Left lung (tissue), 10 donors: ENCODE measurements around the gene ZIC2. TPM values are rescaled to one million over a fixed set of nuclear protein-coding genes. Genes with fewer than 3 reads are reported as not detected.

ENCODE experiments used
- ATAC-seq: fragments of 200-7000 bp; cut with Tn5 transposase; one replicate; pipeline ENCODE4 v1.9.1; 2020; ENCODE audit warnings: moderate library complexity
- DNase-seq, 4 donors: peaks; one replicate each; pipeline ENCODE4 v3.0.0-alpha.2; 2013 to 2020
- H3K27ac ChIP-seq, 2 donors: fragments of 200-600 bp; sonication (generic) in 1 of 2; one replicate each; pipeline versions ENCODE4 v1.5.0 to v1.8.0; 2020 to 2021
- H3K27me3 ChIP-seq, 2 donors: fragments of 200-600 bp; sonication (generic) in 1 of 2; one replicate each; pipeline versions ENCODE4 v1.5.0 to v1.8.0; 2020 to 2021
- H3K36me3 ChIP-seq, 2 donors: fragments of 200-600 bp; sonication (generic) in 1 of 2; one replicate each; pipeline versions ENCODE4 v1.5.0 to v1.8.0; 2020 to 2021
- H3K4me1 ChIP-seq, 2 donors: fragments of 200-600 bp; one replicate each; pipeline ENCODE4 v1.8.0; 2021
- H3K4me3 ChIP-seq, 2 donors: fragments of 200-600 bp; sonication (generic) in 1 of 2; one replicate each; pipeline versions ENCODE4 v1.5.0 to v1.8.0; 2020 to 2021; ENCODE audit warnings: mild to moderate bottlenecking in 1 of 2
- H3K9me3 ChIP-seq, 2 donors: fragments of 200-600 bp; sonication (generic) in 1 of 2; one replicate each; pipeline versions ENCODE4 v1.5.0 to v1.8.0; 2020 to 2021
- CTCF ChIP-seq, 2 donors: fragments of 200-600 bp; sonication (generic) in 1 of 2; IDR thresholded peaks; one replicate each; pipeline versions ENCODE4 v1.5.0 to v1.8.0; 2021; ENCODE audit warnings: antibody characterized with exemption in 2 of 2
- intact Hi-C, 2 donors: fragments of 100-400 bp; cut with DNase I; formaldehyde crosslinking; loops; one replicate each; pipeline versions ENCODE4 v1.11.2 to v1.14.2; 2022
- polyA plus RNA-seq, 6 donors: library from polyadenylated mRNA; unstranded; fragments of 120-200 nt; gene quantifications; one replicate each; pipeline ENCODE4 v1.2.1, GENCODE V29; 2013; ENCODE audit not compliant: insufficient read length in 6 of 6
- total RNA-seq, 2 donors: library from RNA; stranded (reverse); fragmentation: NEBNext Ultra II Directional; extraction: Animal tissue kit (Norgen Biotek cat#: 25700); gene quantifications; one replicate each; pipeline ENCODE4 v1.2.1, GENCODE V29; 2021
- donor health status: DM: no; HTN: yes; CAD: no.
- donor health status: DM: no; HTN: no; CAD: no.

The ZIC2 gene
- total and polyA plus RNA-seq, 8 donors, result 0.06 to 0.21 (median 0.15) TPM; not detected in 4

GRCh38 chr13:99959540-99960230, 21.9 kb upstream of the ZIC2 start:
- ATAC-seq, result no peak

GRCh38 chr13:99960663-99961311, 20.8 kb upstream of the ZIC2 start:
- peaks cover 98 to 100% of the 10 kb centered on the region in 2 donors for H3K27me3 ChIP-seq
- H3K4me3 ChIP-seq, result no peak overlapping the region
- H3K4me1 ChIP-seq, result peaks cover 14 to 24% of the 10 kb centered on the region in 2 donors
- intact Hi-C loops, result no loop called here
- no peak for TF ChIP-seq CTCF (IDR thresholded peaks at IDR 0.05)
- no peaks in the 10 kb centered on the region for H3K9me3 ChIP-seq
- no peaks in the 10 kb centered on the region for H3K36me3 ChIP-seq
- no peak overlapping the region for H3K27ac ChIP-seq
- DNase-seq (no peak), ATAC-seq (no peak)

More at GRCh38 chr13:99959540-99960230, 21.9 kb upstream of the ZIC2 start:
- intact Hi-C loops, result no loop called here
- H3K36me3 ChIP-seq, result no peaks in the 10 kb centered on the region
- H3K27me3 ChIP-seq, result peaks cover 97 to 100% of the 10 kb centered on the region in 2 donors
- H3K9me3 ChIP-seq, result no peaks in the 10 kb centered on the region
- no peak overlapping the region for H3K4me3 ChIP-seq
- peaks cover 16 to 25% of the 10 kb centered on the region in 2 donors for H3K4me1 ChIP-seq
- DNase-seq, result no peak
- no peak overlapping the region for H3K27ac ChIP-seq
- no peak for TF ChIP-seq CTCF (IDR thresholded peaks at IDR 0.05)

GRCh38 chr13:99961636-99962035, 19.9 kb upstream of the ZIC2 start:
- H3K27me3 ChIP-seq, result peaks cover 97 to 100% of the 10 kb centered on the region in 2 donors
- ATAC-seq, result no peak
- H3K27ac ChIP-seq, result no peak overlapping the region
- TF ChIP-seq CTCF (IDR thresholded peaks at IDR 0.05), result no peak
- peaks cover 7 to 16% of the 10 kb centered on the region in 2 donors for H3K4me1 ChIP-seq
- H3K4me3 ChIP-seq, result no peak overlapping the region
- intact Hi-C loops, result no loop called here
- no peaks in the 10 kb centered on the region for H3K9me3 ChIP-seq
- no peak for DNase-seq
- H3K36me3 ChIP-seq, result no peaks in the 10 kb centered on the region

- no peak for TF ChIP-seq CTCF (IDR thresholded peaks at IDR 0.05)
Measured at GRCh38 chr13:99962242-99962641, 19.3 kb upstream of the ZIC2 start.

GRCh38 chr13:99963816-99964339, 17.7 kb upstream of the ZIC2 start:
- TF ChIP-seq CTCF (IDR thresholded peaks at IDR 0.05), result no peak
- peaks cover 16 to 18% of the 10 kb centered on the region in 2 donors for H3K4me1 ChIP-seq
- H3K36me3 ChIP-seq, result no peaks in the 10 kb centered on the region
- H3K9me3 ChIP-seq, result no peaks in the 10 kb centered on the region
- intact Hi-C loops, result no loop called here
- ATAC-seq (no peak), DNase-seq (no peak)
- peaks cover 97 to 100% of the 10 kb centered on the region in 2 donors for H3K27me3 ChIP-seq
- no peak overlapping the region for H3K27ac ChIP-seq
- no peak overlapping the region for H3K4me3 ChIP-seq

More at GRCh38 chr13:99962242-99962641, 19.3 kb upstream of the ZIC2 start:
- Histone ChIP-seq H3K4me3 (no peak overlapping the region), H3K36me3 (no peaks in the 10 kb centered on the region), H3K27me3 (peaks cover 97 to 100% of the 10 kb centered on the region in 2 donors), H3K4me1 (peaks cover 7 to 10% of the 10 kb centered on the region in 2 donors), H3K27ac (no peak overlapping the region), H3K9me3 (no peaks in the 10 kb centered on the region)
- intact Hi-C loops, result no loop called here
- ATAC-seq, result no peak
- DNase-seq, result no peak
